GM20431 (cell line): ENCODE measurements around the gene SREBF2.

ENCODE experiments used
- in situ Hi-C: fragments of 300-500 bp; cut with MseI, MboI; formaldehyde crosslinking; loops from one replicate; pipeline ENCODE4 v1.15.0; 2020; ENCODE audit warnings: low sequenced_read_pairs; ENCODE audit not compliant: unreplicated experiment

SREBF2 gene

GRCh38 chr22:41875531-41876270, 42.8 kb downstream of the SREBF2 start:
- in situ Hi-C loops, result no loop called here

GRCh38 chr22:41876275-41876674, 43.4 kb downstream of the SREBF2 start:
- in situ Hi-C loops, result no loop called here

GRCh38 chr22:41876675-41877074, 43.8 kb downstream of the SREBF2 start:
- in situ Hi-C loops, result no loop called here

DNA sequence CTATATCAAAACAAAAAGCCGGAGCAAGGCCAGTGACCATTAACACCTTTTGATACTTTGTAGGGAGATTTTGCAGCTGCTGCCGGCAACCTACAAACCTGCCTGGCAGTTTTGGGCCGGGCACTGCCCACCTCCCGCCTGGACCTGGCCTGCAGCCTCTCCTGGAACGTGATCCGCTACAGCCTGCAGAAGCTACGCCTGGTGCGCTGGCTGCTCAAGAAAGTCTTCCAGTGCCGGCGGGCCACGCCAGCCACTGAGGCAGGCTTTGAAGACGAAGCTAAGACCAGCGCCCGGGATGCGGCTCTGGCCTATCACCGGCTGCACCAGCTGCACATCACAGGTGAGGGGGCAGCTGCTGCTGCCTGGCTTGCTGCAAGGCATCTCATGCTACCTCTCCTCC, 47.7 kb downstream of the SREBF2 start:
- in situ Hi-C loops, result no loop called here

DNA sequence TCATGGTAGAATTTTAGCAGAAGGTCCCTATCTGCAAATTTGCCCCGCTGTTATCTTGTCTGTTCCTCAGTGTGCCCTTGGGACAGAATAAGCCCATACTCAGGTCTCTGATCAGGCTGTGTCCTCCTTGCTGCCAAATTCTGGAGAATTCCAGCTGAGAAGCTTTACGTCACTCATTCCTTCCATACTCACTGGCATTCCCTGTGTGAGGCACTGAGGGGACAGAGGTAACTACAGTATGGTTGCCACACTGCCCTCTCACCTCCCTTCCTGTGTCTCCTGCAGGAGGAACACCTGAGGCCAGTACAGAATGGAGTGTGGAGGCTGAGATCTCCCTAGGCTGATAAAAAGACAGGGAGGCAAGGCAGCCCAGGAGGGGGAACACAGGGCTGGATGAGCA, 50.5 kb downstream of the SREBF2 start:
- in situ Hi-C loops, result no loop called here

- in situ Hi-C loops, result no loop called here
Observed at GRCh38 chr22:41885116-41885515, 52.2 kb downstream of the SREBF2 start.

GRCh38 chr22:41885516-41885915, 52.6 kb downstream of the SREBF2 start:
- in situ Hi-C loops, result no loop called here

- in situ Hi-C loops, result no loop called here
Observed at GRCh38 chr22:41888627-41889200, 55.8 kb downstream of the SREBF2 start.

- in situ Hi-C loops, result no loop called here
Observed at GRCh38 chr22:41891407-41891806, 58.5 kb downstream of the SREBF2 start.

- in situ Hi-C loops, result no loop called here
Observed at GRCh38 chr22:41892721-41893120, 59.8 kb downstream of the SREBF2 start.

DNA sequence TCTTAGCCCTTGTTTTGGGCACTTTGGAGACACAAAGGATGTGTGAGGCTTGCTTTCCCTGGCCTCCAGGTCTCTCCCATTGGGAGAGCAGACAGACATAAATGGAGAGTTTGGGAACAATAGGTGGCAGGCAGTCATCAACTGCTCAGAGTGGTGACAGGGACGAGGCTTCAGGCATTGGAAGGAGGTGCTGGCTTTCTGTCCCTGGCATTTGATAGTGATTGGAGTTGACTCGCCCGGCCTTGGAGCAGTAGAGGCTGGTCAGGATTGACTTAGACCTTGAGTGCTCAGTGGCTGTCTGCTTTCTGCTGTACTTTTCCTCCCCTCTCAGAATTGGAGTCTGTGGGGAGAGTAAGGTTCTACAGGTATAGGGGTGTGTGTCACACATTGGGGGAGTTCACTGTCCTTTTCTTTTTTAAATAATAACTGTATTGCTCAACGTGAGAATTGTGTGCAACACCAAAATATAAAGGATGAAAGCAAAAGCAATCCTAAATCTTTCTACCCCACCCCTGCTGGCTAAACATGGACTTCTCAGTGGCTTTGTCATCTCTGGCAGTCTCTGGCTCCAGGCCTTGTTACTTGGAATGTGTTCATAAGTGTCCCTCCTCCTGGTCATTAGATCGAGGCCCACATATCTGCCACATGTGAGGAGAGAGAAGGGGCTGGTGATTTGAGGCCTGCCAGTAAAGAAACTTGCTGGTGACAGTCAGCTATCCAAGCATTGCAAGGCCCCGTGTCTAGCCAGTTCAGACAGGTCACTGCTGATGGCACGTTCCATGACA, 60.9 kb downstream of the SREBF2 start:
- in situ Hi-C loops, result no loop called here

GRCh38 chr22:41898645-41899044, 65.7 kb downstream of the SREBF2 start:
- in situ Hi-C loops, result no loop called here

DNA sequence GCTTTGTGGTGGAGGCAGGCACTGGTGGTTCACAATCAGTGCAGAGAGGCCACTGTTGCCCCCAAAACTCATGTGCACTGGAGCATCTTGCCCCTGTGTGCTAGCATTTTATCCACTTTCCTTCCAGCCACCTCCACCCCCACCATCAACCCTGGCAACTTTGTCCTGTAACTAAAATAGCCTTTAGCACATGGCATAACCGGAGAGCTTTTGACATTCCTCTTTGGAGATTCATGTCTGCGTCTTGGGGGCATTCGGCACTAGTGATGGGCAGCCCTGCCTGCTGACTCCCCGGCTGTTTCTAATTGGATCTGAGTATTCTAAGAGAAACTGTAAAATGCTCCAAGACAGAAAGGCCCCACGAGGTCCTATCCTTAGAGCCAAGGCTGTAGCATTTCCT, 66.2 kb downstream of the SREBF2 start:
- in situ Hi-C loops, result no loop called here

DNA sequence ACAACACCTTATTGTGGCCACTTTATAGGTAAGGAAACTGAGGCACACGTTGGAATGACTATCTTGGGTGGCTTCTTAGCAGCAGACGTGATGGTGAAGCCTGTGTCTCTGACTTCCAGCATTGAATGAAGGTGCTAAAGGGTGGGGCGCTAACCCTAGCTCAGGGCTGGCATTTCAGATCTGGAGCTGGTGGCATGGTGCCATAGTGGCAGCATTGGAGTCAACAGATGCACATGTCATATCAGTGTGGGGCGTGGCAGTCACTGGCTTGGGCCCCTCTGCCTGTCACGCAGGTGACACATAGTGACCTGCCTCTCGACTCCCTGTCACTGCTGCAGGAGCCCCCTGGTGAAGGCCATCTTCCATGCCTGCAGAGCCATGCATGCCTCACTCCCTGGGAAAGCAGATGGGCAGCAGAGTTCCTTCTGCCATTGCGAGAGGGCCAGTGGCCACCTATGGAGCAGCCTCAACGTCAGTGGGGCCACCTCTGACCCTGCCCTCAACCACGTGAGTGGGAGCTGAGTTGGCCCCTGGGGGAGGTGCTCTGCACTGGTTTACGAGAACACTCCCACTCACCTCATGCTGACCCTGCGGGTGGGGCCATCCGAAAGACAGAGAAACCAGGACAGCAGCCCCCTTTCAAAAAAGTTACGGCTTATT, 67.2 kb downstream of the SREBF2 start:
- in situ Hi-C loops, result no loop called here

DNA sequence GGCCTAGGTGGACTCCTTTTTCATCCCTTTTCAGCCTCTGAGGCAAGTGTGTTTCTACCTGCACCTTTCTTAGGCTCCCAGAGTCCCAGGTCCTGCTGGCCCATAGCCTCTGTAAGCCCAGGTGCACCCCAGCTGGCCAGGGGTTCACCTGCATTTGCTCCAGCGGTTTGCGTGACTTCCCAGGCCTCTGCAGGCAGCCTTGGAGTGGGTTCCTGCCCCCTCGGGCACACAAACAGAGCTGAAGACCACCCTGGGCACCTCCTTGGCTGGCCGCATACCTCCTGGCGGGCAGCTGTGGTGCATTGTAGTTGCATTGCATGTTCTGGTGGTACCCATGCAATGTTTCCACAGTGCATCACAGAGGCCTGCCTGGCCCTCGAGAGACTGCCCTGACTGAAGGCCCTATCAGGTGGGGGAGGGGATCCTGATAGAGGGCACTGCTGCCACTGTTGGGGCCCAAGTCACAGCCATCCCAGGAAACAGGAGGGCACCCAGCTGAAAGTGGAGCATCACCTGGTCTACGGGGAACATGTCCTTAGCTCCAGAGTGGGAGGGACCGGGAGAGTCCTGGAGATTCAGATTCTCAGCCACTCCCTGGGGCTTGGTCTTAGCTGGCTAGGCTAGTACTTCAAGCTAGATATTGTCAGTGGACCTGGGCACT, 67.9 kb downstream of the SREBF2 start:
- in situ Hi-C loops, result no loop called here

- in situ Hi-C loops, result no loop called here
Observed at GRCh38 chr22:41902016-41902415, 69.1 kb downstream of the SREBF2 start.

- in situ Hi-C loops, result no loop called here
Observed at GRCh38 chr22:41902932-41903421, 70.1 kb downstream of the SREBF2 start.

DNA sequence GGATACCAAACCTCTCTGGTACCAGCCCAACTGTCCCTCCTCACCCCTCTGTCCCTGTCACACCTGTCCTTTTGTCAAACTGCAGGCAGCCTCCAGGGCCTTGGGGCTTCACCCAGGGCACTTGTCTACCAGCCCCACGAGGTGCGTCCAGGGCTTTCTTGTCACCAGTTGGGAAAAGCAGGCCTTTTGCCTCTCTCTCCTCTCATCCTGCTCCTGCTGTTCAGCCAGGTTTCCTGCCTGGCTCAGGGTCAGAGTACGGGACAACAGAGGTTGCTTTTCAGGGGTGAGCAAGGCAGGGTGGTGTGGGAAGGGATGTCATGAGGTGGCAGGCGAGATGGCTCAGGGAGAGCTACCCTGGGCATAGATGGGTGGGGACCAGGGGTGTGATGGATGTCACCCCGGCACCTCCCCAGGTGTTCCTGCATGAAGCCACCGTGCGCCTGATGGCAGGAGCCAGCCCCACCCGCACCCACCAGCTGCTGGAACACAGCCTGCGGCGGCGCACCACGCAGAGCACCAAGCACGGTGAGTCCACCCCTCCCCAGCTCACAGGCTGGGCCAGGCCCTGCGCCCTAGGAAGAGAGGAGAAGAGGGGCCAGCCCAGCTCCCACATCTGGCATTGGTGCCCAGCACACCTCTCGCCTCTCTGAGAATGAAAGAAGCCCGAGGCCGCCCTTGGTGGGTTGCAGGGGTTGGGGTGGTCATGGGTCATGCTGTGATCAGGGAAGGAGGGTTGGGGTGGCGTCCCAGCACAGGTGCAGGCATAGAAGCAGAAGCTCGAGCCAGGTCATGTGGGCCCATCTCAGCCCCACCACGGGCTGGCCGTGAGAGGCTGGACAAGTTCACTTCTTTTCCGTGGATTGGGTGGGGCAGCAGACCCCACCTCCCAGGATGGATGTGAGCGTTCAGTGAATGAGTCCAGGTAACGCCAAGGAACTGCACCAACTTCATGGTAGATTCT, 71.8 kb downstream of the SREBF2 start:
- in situ Hi-C loops, result no loop called here
